BE2C (cell line): Measurements from ENCODE around the gene PLEKHS1.

Source experiments
- DNase-seq: peaks from one replicate; pipeline ENCODE4 v3.0.0-alpha.2; 2020
- H3K27me3 ChIP-seq: fragments of 250-450 bp; sonication (Bioruptor Pico); 2 replicates; pipeline ENCODE4 v1.5.1; 2020; ENCODE audit warnings: mild to moderate bottlenecking
- H3K36me3 ChIP-seq: fragments of 250-450 bp; sonication (Bioruptor Pico); 2 replicates; pipeline ENCODE4 v1.5.1; 2020; ENCODE audit warnings: mild to moderate bottlenecking
- H3K4me1 ChIP-seq: fragments of 250-450 bp; sonication (Bioruptor Pico); 2 replicates; pipeline ENCODE4 v1.5.1; 2020
- H3K4me3 ChIP-seq: 2 replicates; pipeline ENCODE4 v1.5.1; 2011; ENCODE audit warnings: low read depth, low read length
- H3K9me3 ChIP-seq: fragments of 250-450 bp; sonication (Bioruptor Pico); 2 replicates; pipeline ENCODE4 v1.5.1; 2020
- CTCF ChIP-seq: IDR thresholded peaks from 2 replicates; pipeline ENCODE4 v1.5.1; 2012; ENCODE audit warnings: mild to moderate bottlenecking, low read depth, low read length

The PLEKHS1 gene

GRCh38 chr10:113782986-113783704 is 31.7 kb downstream of the PLEKHS1 start:
- Histone ChIP-seq H3K4me3 (no peak overlapping the region), H3K9me3 (no peaks in the 10 kb centered on the region), H3K27me3 (no peaks in the 10 kb centered on the region), H3K36me3 (no peaks in the 10 kb centered on the region), H3K4me1 (no peaks in the 10 kb centered on the region)
- TF ChIP-seq CTCF, result no peak
- DNase-seq, result no peak

GRCh38 chr10:113788604-113789083 is 37.2 kb downstream of the PLEKHS1 start:
- no peak for TF ChIP-seq CTCF
- no peak overlapping the region for H3K4me3 ChIP-seq
- DNase-seq, result no peak
- H3K9me3 ChIP-seq, result no peaks in the 10 kb centered on the region
- H3K4me1 ChIP-seq, result no peaks in the 10 kb centered on the region
- 0 out of 2 replicates have a peak, but pooled peaks cover 3% of the 10 kb centered on the region for H3K27me3 ChIP-seq
- H3K36me3 ChIP-seq, result no peaks in the 10 kb centered on the region

- no peak overlapping the region for H3K4me3 ChIP-seq
- H3K4me1 ChIP-seq, result no peaks in the 10 kb centered on the region
- H3K36me3 ChIP-seq, result no peaks in the 10 kb centered on the region
- peaks cover 17% of the 10 kb centered on the region for H3K27me3 ChIP-seq
- no peak for TF ChIP-seq CTCF
- DNase-seq, result no peak
- H3K9me3 ChIP-seq, result no peaks in the 10 kb centered on the region
These were observed 40.2 kb downstream of the PLEKHS1 start for GRCh38 chr10:113791691-113792090.

- H3K4me1 ChIP-seq, result no peaks in the 10 kb centered on the region
- DNase-seq, result no peak
- peaks cover 26% of the 10 kb centered on the region for H3K27me3 ChIP-seq
- H3K36me3 ChIP-seq, result no peaks in the 10 kb centered on the region
- H3K4me3 ChIP-seq, result no peak overlapping the region
- TF ChIP-seq CTCF, result no peak
- no peaks in the 10 kb centered on the region for H3K9me3 ChIP-seq
These were observed 50.1 kb downstream of the PLEKHS1 start for GRCh38 chr10:113801569-113801968.

- Histone ChIP-seq H3K27me3 (peaks cover 24% of the 10 kb centered on the region), H3K4me3 (no peak overlapping the region), H3K9me3 (no peaks in the 10 kb centered on the region), H3K4me1 (no peaks in the 10 kb centered on the region), H3K36me3 (no peaks in the 10 kb centered on the region)
- no peak for TF ChIP-seq CTCF
- DNase-seq, result no peak
These were observed 51.5 kb downstream of the PLEKHS1 start for GRCh38 chr10:113802997-113803396.

GRCh38 chr10:113806503-113806902 is 55.0 kb downstream of the PLEKHS1 start:
- H3K4me1 ChIP-seq, result no peaks in the 10 kb centered on the region
- no peak overlapping the region for H3K4me3 ChIP-seq
- H3K36me3 ChIP-seq, result no peaks in the 10 kb centered on the region
- no peak for DNase-seq
- no peak for TF ChIP-seq CTCF
- peaks cover 33% of the 10 kb centered on the region for H3K27me3 ChIP-seq
- no peaks in the 10 kb centered on the region for H3K9me3 ChIP-seq
